HG03520 (cell line): ENCODE data around the gene ADAMTSL3.

Experiments
- ATAC-seq: cut with Tn5 transposase; IDR thresholded peaks from one replicate; pipeline ENCODE4 v1.9.1; 2021; ENCODE audit warnings: mild to moderate bottlenecking, moderate library complexity; ENCODE audit not compliant: unreplicated experiment

The ADAMTSL3 gene

DNA sequence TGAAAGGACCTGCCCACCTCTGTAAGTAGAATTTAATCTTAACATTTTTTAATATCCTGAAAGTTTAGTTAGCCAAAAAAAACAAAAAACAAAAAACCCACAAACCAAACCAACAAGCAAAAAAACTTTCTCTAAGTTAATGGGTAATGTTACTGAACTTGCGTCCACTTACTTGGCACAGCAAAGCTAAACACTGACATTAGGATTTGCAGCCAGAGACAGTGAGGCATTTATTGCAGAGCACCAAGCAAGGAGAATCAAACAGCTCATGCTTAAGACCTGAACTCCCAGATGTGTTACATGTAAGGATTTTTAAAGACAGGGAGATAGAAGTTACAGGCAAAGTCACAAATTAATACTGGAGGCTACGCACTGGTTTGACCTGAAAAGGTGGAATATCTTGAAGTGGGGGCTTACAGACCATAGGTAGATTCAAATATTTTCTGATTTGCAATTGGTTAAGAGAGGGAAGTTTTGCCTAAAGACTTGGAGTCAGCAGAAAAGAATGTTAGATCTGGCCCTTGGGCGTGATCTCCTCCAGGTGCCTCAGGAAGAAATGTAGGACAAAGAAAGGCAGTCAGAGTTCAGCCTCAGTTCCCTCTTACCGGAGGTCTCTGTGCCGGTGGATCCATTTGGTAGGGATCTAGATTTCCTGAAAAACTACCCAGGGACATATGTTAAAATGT, 205.0 kb downstream of the ADAMTSL3 start:
- no peak for ATAC-seq

DNA sequence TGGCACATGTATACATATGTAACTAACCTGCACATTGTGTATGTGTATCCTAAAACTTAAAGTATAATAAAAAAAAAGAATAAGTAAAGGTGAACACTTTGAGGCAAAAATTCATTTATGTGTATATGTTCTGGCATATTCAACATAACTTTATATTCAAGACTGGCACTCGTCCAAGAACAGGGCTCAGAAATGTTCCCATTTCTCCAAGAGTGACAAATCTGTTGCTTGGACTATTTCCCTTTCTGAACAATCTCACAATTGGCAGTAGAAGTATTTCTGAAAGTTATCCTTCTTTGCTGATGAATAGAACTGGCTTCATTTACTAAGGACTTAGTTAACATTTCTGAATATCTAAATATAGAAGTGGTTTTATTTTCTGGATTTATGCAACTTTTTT, 212.8 kb downstream of the ADAMTSL3 start:
- no peak for ATAC-seq

DNA sequence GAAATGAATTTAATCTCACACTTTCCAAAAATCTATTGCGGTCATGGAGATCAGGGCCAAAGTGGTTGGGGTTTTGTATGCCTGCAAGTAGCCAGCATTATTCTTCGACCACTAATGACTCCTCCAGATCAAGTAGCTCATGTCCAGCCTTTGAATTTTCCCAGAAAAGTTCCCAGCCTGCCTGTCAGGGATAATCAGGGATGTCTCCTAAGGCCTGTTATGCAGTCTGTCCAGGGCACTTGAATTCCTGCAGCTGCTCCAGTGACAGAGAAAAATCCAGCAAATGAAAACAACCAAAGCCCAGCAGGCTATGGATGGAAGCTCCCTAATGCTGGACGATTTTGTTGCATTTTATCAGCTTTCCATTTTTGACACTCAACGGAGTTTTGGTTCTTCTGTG, 215.4 kb downstream of the ADAMTSL3 start:
- ATAC-seq = no peak

DNA sequence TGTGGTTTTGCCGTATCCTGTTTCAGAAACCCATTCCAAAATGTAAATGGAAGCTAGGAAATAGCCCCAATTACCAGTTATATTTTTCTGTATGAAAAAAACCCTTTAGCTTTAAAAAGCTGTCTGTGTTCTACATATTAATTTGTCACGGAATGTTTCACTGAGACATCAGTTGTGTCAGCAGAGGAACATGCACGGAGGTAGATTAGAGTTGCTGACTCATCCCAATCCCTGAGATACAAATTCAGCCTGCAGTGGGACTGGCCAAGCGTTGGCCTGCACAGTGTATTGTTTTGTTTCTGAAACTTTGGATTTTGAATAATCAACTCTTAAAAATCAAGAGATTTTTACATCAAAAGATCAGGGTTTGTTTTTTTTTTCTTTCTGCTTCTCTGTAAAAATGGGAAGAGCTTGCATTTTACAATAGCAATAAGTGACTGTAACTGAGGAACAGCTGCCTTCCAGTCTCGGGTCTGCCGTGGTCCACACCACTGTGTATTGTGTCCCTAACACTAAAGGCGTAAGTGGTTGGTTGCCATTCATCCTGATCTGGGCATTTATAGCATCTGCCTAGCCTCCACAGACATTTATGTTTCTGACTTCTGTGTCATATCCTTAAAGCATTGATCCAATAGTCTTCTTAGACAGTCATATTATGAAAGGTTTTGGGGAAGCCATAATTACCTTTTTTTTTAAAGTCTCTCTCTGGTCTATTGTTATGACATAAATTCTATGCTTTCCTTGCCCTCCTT, 218.1 kb downstream of the ADAMTSL3 start:
- no peak for ATAC-seq

DNA sequence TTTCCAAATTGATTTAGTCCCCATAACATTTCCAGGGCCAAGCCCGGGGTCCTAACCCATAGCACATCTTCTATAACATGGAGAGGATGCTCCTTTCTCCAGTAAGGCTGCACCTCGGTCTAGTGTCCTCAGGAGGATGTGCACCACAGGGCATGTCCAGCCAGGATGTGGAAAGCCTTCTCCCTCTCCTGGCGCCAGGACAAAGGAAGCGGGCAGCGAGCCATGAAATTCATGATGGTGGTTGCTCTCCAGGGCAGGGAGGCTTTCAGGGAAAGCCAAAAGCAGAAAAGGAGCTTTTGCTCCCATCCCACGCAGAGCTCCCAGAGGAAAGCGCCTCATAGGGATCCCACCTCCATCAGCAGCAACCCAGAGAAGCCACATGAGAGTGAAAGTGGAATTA, 220.0 kb downstream of the ADAMTSL3 start:
- ATAC-seq = no peak

DNA sequence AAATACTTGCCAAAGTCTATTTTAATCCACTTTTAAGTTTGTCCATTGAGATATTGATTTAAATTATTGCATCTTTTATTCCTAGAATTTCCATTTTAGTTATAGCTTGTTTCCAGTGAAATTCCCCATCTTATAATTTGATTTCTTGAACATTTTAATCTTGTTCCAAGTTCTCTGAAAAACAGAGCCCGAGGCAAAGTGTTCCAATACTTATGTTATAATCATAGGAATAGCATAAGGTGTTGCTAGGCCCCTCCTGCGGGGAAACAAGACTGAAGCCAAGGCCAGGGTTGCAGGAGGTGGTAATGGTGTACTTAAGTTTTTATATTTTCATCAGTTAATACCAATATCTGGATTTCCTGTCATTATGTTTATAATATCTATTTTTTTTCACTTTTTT, 226.6 kb downstream of the ADAMTSL3 start:
- no peak for ATAC-seq

DNA sequence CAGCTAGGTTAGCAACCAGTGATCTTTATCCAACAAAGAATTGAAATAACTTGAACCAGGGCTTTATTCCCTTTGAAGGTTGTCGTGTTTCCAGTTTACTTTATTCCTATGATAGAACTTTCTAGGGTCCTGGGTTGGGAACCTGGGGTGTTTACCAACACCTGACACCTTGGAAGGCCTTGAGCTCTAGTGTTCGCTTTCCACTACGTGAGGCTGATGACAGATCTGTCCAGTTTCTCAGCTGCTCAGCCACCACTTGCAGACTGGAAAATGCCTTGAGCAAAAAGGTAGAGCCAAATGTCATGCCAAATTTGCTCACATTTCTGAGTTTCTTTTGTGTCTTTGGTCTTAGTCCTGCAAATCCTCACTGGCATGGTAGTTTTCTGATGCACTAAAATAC, 227.2 kb downstream of the ADAMTSL3 start:
- ATAC-seq = no peak

DNA sequence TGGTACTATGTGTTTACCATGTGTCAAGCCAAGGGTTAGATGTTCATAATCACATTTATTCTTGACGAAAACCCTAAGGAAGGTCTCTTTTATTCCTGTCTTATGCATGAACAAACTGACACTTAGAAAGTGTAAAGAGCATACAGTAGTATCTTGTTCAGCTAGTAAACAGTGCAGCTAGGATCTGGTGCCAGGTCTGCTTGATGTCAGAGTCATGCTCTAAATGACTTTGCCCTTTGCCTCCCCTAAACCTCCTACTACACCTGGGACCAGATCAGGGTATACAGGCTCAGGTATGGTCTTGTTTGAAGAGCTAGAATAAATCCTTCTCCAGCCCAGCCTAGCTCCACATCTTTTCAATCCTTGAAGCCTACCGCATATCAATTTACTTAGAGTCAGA, 232.4 kb downstream of the ADAMTSL3 start:
- ATAC-seq = no peak

DNA sequence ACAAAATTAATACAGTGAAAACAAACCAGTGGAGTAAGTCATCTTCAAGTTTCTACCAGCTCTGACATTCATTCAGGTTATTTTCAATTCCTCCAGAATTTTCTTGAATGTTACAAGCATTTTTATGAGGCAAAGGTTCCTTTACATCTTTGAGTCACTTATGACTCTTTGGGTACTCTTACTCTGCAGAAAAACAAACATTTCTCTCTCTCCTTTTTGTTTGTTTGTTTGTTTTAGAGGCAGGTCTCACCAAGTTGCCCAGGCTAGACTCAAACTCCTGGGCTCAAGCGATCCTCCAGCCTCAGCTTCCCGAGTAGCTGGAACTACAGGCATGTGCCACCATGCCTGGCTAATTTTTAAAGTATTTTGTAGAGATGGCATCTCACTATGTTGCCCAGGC, 233.5 kb downstream of the ADAMTSL3 start:
- ATAC-seq = no peak

DNA sequence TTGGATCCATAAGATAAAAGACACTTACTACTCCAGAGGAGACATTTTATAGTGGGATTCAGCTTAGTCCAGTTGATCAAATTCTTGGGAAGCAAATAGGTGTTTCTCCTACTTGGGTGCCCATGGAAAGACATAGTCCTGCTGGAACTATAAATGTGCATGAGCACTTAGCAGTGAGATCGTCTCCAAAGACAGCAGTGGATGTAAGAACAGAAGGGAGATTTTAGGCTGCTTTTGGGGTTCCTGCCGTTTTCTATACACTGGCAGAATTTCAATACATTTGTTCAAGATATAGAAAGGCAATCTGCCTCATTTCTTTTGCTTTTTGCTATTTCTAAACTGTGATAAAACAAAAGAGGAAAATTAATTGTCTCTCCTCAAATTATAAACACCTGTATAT, 234.0 kb downstream of the ADAMTSL3 start:
- ATAC-seq = no peak

DNA sequence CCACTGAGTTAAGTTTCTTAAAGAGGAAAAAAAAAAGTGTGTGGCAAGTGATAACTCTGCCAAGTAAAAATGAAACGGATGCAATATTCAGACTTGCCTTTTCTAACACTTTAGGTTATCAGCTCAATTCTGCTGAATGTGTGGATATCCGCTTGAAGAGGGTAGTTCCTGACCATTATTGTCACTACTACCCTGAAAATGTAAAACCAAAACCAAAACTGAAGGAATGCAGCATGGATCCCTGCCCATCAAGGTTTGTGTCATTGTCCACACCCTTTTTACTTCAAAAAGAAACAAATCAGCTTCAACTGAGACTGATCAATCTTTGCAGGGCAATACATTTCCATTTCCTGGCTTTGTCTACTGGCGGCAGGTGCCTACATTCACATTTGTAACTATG, 236.1 kb downstream of the ADAMTSL3 start:
- ATAC-seq = no peak

DNA sequence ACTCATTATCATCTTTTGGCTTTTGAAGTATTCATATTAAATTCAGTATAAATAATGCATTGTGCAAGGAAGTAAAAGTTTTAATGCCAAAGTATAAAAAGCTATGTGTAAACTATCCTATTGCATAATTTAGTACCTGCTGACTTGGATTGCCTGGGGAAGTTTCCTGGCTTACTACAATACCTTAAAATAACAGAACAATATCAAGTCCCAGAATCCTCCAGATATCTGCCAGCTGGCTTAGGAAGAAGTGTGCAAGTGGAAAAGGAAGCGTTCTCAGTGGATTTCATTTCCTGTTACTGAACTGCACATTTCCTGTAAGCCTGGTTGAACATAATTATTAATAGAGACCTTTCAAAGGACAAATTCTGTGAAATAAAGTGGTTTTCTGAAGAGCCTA, 236.7 kb downstream of the ADAMTSL3 start:
- no peak for ATAC-seq

DNA sequence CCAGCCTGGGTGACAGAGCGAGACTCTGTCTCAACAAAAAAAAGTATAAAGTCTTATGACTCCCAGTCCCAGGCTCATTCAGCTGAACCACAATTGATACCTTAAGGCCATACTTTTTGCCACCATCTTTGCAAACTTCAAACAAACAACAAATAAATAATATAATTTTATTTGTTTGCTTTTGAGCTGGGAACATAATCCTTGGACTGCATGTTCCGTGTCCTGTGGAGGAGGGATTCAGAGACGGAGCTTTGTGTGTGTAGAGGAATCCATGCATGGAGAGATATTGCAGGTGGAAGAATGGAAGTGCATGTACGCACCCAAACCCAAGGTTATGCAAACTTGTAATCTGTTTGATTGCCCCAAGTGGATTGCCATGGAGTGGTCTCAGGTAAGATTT, 238.6 kb downstream of the ADAMTSL3 start:
- ATAC-seq = no peak

DNA sequence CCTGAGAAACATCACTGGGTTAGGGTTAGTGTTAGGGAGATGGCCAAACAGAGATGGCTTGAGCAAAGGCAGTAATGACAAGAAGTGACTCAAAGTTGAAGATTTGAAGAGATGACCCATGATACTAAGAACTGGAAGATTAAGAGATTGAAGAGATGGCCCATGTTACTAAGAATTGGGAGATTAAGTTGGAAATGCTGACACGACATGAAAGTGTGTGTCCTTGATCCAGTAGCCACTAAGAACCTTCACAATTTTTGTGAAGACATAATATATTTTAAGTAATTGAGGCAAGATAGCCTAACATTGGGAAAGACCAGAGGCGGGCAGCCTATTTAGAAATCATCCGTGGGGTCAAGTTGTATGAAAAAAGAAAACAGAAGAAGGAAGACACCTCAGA, 239.4 kb downstream of the ADAMTSL3 start:
- ATAC-seq = no peak

DNA sequence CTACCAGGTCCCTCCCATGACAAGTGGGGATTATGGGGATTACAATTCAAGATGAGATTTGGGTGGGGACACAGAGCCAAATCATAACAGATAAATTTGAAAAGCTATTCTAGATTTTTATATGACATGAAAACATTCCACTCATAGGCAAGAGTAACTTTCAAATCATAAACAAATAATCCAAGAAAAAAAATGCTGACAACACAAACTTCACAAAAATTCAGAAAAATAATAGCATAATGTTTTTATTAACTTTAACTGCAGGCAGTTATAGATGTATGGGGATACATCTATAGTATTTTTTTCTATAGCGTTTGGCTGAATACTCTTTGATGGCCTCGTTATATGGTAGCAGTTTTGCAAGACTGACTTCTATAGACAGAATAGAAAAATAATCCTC, 243.1 kb downstream of the ADAMTSL3 start:
- no peak for ATAC-seq

DNA sequence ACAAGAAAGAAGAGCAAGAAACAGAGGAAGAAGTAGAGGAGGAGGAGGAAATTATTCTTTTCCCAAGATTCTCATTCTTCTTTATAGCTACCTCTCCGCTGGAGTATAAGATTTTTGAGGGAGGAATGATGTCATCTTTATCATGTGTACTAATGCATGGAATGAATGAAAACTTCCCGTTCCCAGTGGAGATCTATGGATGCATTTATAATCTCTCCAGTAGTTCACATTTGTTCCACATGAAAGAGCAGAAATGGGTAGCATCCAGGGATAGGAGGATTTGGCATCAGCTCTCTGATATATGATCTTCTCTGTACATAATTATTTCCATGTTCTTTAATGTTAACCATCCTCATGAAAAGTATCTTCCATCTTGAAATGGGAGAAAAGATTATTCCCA, 244.4 kb downstream of the ADAMTSL3 start:
- no peak for ATAC-seq

DNA sequence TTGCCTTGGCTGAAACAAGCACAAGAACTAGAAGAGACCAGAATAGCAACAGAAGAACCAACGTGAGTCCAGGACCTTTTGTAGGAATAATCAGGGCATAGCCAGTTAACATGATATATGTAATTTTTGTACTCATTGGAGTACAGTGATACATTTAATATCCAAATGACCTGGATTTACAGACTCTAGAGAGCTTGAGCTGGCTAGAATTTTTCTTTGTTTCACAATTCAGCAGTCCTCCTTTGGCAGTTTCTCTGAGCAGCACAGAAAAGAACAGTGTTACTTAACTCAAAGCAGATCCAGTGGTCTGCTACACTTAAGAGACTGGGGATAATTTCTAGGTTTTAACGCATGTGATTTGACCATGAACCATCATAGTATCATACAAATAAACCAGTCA, 245.7 kb downstream of the ADAMTSL3 start:
- no peak for ATAC-seq

DNA sequence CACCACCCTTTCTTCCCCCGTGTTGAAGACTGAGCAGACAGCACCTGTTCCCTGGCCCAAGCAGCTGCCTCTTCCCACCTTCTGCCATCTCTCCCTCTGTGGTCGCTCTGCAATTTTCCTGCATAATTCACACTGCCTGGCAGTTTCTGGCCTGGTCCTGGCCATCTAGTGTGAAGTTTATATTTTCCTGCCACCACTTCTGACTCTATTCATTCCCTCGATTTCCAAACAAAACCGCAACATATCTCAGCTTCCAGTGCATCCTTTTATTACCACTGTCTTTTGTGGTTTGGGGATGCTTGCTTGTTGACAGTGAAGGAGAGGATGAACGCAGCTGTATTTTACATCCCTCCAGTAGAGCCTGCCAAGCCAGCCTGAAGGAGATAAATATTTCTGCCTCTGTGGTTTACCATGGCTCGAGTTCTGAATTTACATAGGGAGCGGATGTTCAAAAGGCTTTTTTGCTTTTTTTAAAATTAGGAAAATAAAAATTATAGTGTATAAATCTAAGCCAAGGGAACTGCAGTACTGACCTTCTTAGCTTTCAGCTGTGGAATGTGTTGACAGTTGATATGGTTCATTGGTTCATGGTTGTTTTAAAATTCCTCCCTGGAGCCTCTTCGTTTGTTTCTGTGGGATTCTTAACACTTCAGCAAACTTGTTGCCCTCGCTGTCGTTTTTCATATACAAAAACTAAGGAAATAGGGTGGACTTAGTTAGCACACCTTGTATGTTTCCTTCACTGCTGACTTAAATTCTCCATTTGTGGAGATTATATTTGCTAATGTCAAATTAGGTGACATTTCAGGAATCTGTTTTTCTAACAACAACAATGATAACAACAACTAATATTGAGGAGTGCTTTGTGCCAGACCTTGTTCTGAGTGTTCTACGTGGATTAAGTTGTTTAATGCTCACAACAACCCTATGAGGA, 250.5 kb downstream of the ADAMTSL3 start:
- no peak for ATAC-seq

DNA sequence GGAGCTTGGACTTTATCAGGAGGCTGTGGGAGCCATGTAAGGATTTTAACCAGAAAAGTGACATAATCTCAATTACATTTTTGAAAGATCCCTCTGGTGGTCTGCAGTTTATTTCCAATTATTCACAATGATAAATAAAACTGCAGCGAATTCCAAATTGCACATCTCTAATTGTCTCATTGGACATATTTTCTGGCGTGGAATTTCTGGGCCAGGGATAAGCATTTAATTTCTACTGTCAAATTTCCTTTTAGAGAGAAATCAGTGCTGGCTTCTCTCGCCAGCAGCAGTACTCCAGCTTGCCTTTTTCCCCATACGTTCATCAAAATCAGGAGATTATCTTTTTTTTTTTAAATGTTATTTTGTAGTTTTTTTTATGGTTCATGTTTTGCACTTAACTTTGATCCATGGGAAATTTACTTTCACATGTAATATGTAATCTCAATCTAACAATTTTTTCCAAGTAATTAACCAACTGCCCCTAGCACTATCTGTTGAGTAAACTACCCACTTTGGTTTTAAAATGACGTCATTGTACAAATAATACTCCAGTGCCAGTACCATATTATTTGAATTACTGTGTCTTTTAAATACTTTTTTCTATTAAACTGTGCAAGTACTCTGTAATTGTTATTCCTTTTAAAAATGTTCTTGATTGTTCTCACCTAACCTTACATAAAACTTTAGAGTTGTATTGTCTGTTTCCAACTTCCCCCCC, 251.8 kb downstream of the ADAMTSL3 start:
- no peak for ATAC-seq

DNA sequence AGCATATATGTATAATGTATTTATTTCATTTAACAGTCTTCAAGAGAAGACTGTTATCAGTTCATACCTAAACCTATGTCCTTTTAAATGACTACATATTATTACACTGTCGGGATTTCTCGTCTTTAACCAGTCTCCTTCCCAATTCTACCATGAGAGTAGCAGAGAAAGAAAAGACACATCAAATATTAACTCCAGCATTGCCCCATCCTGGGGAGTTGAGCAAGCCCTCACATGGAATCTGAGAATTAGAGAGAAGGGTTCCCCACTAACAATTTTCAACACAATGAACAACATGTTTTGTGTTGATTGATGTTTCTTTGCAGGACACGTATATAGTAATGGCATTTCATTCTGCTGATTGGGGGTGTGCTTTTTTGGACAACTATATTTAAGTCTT, 257.4 kb downstream of the ADAMTSL3 start:
- ATAC-seq = no peak

DNA sequence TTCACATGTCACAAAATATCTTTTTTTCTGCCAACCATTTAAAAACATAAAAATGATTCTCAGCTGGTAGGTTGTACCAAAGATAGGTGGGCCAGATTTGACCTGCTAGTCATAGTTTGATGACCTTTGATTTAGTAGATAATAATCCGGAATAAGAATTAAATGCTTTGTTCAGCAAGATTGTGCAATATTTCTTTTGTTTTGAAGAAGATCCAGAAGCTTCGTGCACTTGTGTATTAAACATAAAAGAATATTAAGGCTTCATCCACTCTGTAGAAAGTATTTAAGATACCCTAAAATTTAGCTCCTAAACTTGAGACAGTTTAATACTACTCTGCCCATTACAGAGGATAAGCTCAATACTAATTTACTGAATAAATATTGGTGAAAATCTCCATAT, 258.4 kb downstream of the ADAMTSL3 start:
- ATAC-seq = no peak
